ENCODE data around the gene GYS2. TPM values are rescaled to one million over a fixed set of nuclear protein-coding genes. Genes with fewer than 3 reads are reported as not detected.
A peak's percentile ranks its signal among the peaks of the same experiment; 100 is the strongest.

Gene GYS2
- total RNA-seq, 1 experiment from 2014 or later: not detected

- intact Hi-C loops (cut with micrococcal nuclease): no loop called here
- ATAC-seq (peak; percentile 92), DNase-seq (peak; percentile 95)
- CTCF ChIA-PET: interaction anchor here (0.5 to 0.6 kb wide), 2 partner anchors 154 to 622 kb away, joined by 3 to 4 read pairs; no protein-coding TSS in a partner anchor
- H3K9me2 ChIP-seq (replicated peaks; ENCODE audit: low read length): no peaks in the 10 kb centered on the region
- H4K20me1 ChIP-seq (ENCODE audit: low read length): peaks cover 26% of the 10 kb centered on the region
- no TSS peak for BruUV-seq (replicated peaks)
- peak within 1 kb of the TSS; percentile 81 for H2AFZ ChIP-seq (ENCODE audit: low read length)
- peak within 1 kb of the TSS; percentile 37 for H3K27ac ChIP-seq (ENCODE audit: low read length)
- peaks cover 6% of the 10 kb centered on the region; the same call in 1 of the 2 replicates for H3K36me3 ChIP-seq (ENCODE audit: low read depth, low read length)
- H3K4me2 ChIP-seq (ENCODE audit: low read length): peak within 1 kb of the TSS; percentile 97
- no peaks in the 10 kb centered on the region for H3K27me3 ChIP-seq (ENCODE audit: low read length)
- H3K9ac ChIP-seq (ENCODE audit: low read length): peak within 1 kb of the TSS; percentile 97
- H3K9me3 ChIP-seq (ENCODE audit: low read length): no peaks in the 10 kb centered on the region
- POLR2A ChIA-PET (ENCODE audit: unreplicated experiment): interaction anchor here (0.6 kb wide), 1 partner anchor 208 kb away, joined by 3 read pairs; no protein-coding TSS in a partner anchor
- H3F3A ChIP-seq (ENCODE audit: low read length, unreplicated experiment): no peaks in the 10 kb centered on the region
- H3K4me3 ChIP-seq (ENCODE audit: low read length): peak within 1 kb of the TSS; percentile 95
- TF ChIP-seq EZH2phosphoT487 (IDR thresholded peaks at IDR 0.05; ENCODE audit: borderline replicate concordance, low read length): no peak
- no peak for TF ChIP-seq CTCF (conservative IDR thresholded peaks at IDR 0.05; ENCODE audit: low read depth, low read length)
- no peak for TF ChIP-seq EZH2 (IDR thresholded peaks at IDR 0.05; ENCODE audit: low read length, unreplicated experiment)
- H3K79me2 ChIP-seq (ENCODE audit: low read length): peaks cover 67% of the 10 kb centered on the region
- peaks cover 19% of the 10 kb centered on the region for H3K4me1 ChIP-seq (ENCODE audit: insufficient read depth, low read length)
Measured at GRCh38 chr12:21501258-21502163, 103.1 kb downstream of the GYS2 start, which contains the start of the genes GOLT1B and RECQL. TSS of gene GOLT1B (plus strand) at chr12:21501789. CDS start at chr12:21501924, 135 bp downstream. TSS of gene RECQL (minus strand) at chr12:21501635. CDS start at chr12:21499570, 2,065 bp downstream.

GRCh38 chr12:21500786-21501257, 103.8 kb downstream of the GYS2 start:
- POLR2A ChIA-PET (ENCODE audit: unreplicated experiment): interaction anchor here (0.6 kb wide), 1 partner anchor 208 kb away, joined by 3 read pairs; no protein-coding TSS in a partner anchor
- Histone ChIP-seq H3K9me3 (ENCODE audit: low read length) (no peaks in the 10 kb centered on the region), H3K27me3 (ENCODE audit: low read length) (no peaks in the 10 kb centered on the region), H3K9ac (ENCODE audit: low read length) (peak overlapping the region; percentile 97), H3K4me3 (ENCODE audit: low read length) (peak overlapping the region; percentile 95), H3K36me3 (ENCODE audit: low read depth, low read length) (peaks cover 6% of the 10 kb centered on the region; the same call in 1 of the 2 replicates), H4K20me1 (ENCODE audit: low read length) (peaks cover 26% of the 10 kb centered on the region), H3K27ac (ENCODE audit: low read length) (peak overlapping the region; percentile 24), H2AFZ (ENCODE audit: low read length) (peak overlapping the region; percentile 69), H3K4me1 (ENCODE audit: insufficient read depth, low read length) (peaks cover 19% of the 10 kb centered on the region), H3K79me2 (ENCODE audit: low read length) (peaks cover 60% of the 10 kb centered on the region), H3K4me2 (ENCODE audit: low read length) (peak overlapping the region; percentile 97), H3F3A (ENCODE audit: low read length, unreplicated experiment) (no peaks in the 10 kb centered on the region), H3K9me2 (replicated peaks; ENCODE audit: low read length) (no peaks in the 10 kb centered on the region)
- intact Hi-C loops (cut with micrococcal nuclease): no loop called here
- ATAC-seq (peak; percentile 10), DNase-seq (no peak)
- CTCF ChIA-PET: interaction anchor here (0.5 kb wide), 1 partner anchor 623 kb away, joined by 4 read pairs; no protein-coding TSS in a partner anchor
- TF ChIP-seq EZH2 (IDR thresholded peaks at IDR 0.05; ENCODE audit: low read length, unreplicated experiment) (no peak), EZH2phosphoT487 (IDR thresholded peaks at IDR 0.05; ENCODE audit: borderline replicate concordance, low read length) (no peak), CTCF (conservative IDR thresholded peaks at IDR 0.05; ENCODE audit: low read depth, low read length) (no peak)
- BruUV-seq (replicated peaks): TSS peak; percentile 68

All from PC-3 (cell line).